Astrocyte (in vitro differentiated cells and primary cell): ENCODE results near the gene ZNF283.

ENCODE experiments used
- CTCF ChIP-seq: IDR thresholded peaks from 2 replicates; pipeline ENCODE4 v1.5.1; 2011; ENCODE audit warnings: low read depth, mild to moderate bottlenecking, inconsistent platforms, low read length, moderate library complexity; ENCODE audit not compliant: insufficient read depth
- EZH2 ChIP-seq: IDR thresholded peaks from 2 replicates; pipeline ENCODE4 v1.6.1; 2012; ENCODE audit warnings: mild to moderate bottlenecking, low read length, inconsistent platforms; ENCODE audit not compliant: insufficient read depth

- TF ChIP-seq CTCF (no peak), EZH2 (no peak)
Measured at GRCh38 chr19:43818500-43818899, 8.6 kb upstream of the ZNF283 start.
